Parietal lobe (tissue), 1 donor: ENCODE measurements around the gene IKZF4. TPM values are rescaled to one million over a fixed set of nuclear protein-coding genes. Genes with fewer than 3 reads are reported as not detected.

Source experiments
- total RNA-seq: library from RNA; depleted of rRNA; stranded (reverse); fragments of >200 nt; gene quantifications from one replicate; pipeline ENCODE4 v1.2.3, GENCODE V29; 2014

Gene IKZF4
- 8.5 TPM for total RNA-seq

DNA sequence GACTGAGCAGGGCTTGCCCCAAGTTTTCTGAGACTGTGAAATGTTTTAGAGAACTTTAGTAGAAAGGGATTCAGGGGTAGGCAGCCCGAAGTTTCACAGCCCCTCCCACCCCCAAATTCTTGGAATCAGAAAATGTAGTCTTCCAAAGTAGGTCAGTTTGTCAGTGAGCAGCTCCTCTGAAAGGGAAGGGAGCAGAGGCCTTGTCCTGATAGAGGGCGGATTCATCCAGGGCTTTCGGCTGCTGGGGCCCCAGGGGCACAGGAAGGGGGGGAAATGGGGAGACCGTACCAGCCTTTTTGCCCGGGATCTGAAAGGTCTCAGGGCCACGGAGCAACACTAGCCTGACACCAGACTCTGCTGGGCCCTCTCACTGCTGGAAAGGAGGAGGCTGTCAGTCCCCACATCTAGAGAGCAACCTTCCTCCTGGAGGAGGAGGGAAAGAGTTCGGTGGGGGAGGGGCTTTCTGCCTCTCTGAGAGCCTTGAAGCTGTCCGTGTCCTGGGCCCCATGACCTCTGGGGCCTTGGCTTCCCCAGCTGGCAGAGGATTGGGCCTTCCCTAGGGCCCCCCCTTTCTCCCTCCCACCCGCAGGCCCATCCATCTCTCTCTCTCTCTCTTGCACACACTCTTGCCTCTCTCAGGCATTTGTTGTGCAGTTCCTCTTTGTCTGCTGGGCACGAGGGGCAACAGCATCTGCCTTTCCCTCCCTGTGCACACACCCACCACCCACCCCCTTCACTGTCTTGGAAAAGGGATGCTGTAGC, at the start of gene IKZF4:
Gene IKZF4, plus strand, starts transcription at position 621 of the 762 bp plus-strand sequence. CDS start 451 bp downstream, outside the sequence.

GRCh38 chr12:55973599-55974307, 47.1 kb upstream of the IKZF4 start, which contains the start of gene RAB5B:
Gene RAB5B, plus strand, starts transcription at chr12:55974078. Its CDS starts 12,883 bp downstream, at chr12:55986961.

DNA sequence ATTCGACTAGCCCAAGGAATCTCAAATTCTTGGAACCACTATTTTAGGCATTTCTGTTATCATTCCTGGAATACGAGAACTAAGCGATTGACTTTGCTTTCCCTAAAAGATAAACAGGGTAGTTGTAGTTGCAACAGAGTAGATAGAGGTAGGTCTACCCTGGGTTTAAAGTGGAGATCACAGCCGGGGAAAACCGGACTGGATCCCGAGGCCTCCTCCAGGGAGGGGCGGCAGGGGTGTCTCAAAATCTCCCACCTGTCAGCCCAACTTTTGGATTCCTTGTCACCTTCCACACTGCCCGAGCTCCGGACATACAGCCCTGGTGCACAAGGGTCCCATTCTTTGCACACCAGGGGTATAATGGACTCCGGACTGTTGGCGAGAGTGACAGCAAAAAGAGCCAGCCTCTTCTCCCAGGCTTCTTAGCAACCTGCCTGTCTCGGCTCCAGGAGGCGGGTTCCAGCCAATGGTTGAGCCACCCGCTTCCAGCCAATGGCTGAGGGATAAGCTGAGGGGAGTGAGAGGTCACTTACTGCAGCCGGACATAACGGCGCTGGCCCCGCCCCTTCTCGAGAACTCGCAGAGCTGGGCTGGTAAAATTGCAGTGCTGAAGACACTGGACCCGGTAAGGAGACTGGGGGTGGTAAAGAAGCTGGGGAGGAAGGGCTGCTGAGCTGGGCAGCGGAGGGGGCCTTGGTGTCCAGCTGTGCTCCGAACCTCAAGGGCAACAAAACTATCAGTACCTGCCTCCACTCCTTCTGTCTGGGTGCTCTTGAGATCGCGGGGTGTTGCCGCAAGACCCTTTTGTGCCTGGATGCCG, 23.9 kb upstream of the IKZF4 start, which contains the start of gene SUOX:
Gene SUOX, plus strand, starts transcription at position 562 of the 820 bp plus-strand sequence. CDS start 4,946 bp downstream, outside the sequence.

GRCh38 chr12:56041552-56042429, 20.9 kb downstream of the IKZF4 start, which contains the start of gene RPS26:
Gene RPS26, plus strand, starts transcription at chr12:56041918. Its CDS starts 249 bp downstream, at chr12:56042167.

GRCh38 chr12:56079723-56080555, 59.1 kb downstream of the IKZF4 start, which contains the start of gene ERBB3:
Gene ERBB3, plus strand, starts transcription at chr12:56080165. Its CDS starts 136 bp downstream, at chr12:56080301.

Other genes starting within 250 kb of the IKZF4 start
- gene SARNP, start 203.3 kb upstream of the IKZF4 start, total RNA-seq = 84.2 TPM
- 5.9 TPM for gene ORMDL2, start 203.0 kb upstream of the IKZF4 start, total RNA-seq
- gene DNAJC14, start 191.5 kb upstream of the IKZF4 start, total RNA-seq = 31.9 TPM
- not detected for gene MMP19, start 178.1 kb upstream of the IKZF4 start, total RNA-seq
- gene PYM1, start 93.1 kb upstream of the IKZF4 start, total RNA-seq = 14.4 TPM
- gene DGKA, start 89.9 kb upstream of the IKZF4 start, total RNA-seq = 13.5 TPM
- gene PMEL, start 55.0 kb upstream of the IKZF4 start, total RNA-seq = not detected
- 10.6 TPM for gene CDK2, start 54.2 kb upstream of the IKZF4 start, total RNA-seq
- gene RAB5B, start 47.0 kb upstream of the IKZF4 start, total RNA-seq = 62.0 TPM
- gene SUOX, start 23.8 kb upstream of the IKZF4 start, total RNA-seq = 11.9 TPM
- 22.8 TPM for gene RPS26, start 20.9 kb downstream of the IKZF4 start, total RNA-seq
- gene ERBB3, start 59.1 kb downstream of the IKZF4 start, total RNA-seq = 3.4 TPM
- 91.7 TPM for gene PA2G4, start 83.5 kb downstream of the IKZF4 start, total RNA-seq
- gene RPL41, start 95.6 kb downstream of the IKZF4 start, total RNA-seq = 1,201 TPM
- gene ZC3H10, start 97.2 kb downstream of the IKZF4 start, total RNA-seq = 12.8 TPM
- 24.4 TPM for gene ESYT1, start 107.2 kb downstream of the IKZF4 start, total RNA-seq
- gene MYL6B, start 131.5 kb downstream of the IKZF4 start, total RNA-seq = 91.1 TPM
- 311 TPM for gene MYL6, start 137.3 kb downstream of the IKZF4 start, total RNA-seq
- 149 TPM for gene SMARCC2, start 168.4 kb downstream of the IKZF4 start, total RNA-seq
- gene RNF41, start 200.9 kb downstream of the IKZF4 start, total RNA-seq = 77.9 TPM
- 18.5 TPM for gene NABP2, start 203.3 kb downstream of the IKZF4 start, total RNA-seq
- not detected for gene SLC39A5, start 209.0 kb downstream of the IKZF4 start, total RNA-seq
- 35.4 TPM for gene ANKRD52, start 237.3 kb downstream of the IKZF4 start, total RNA-seq
- gene COQ10A, start 245.9 kb downstream of the IKZF4 start, total RNA-seq = 17.5 TPM